GM19328 (cell line): ENCODE results near the gene GPAT2.
"Not testable (repeated sequence)": the region's sequence is repeated elsewhere in the genome, so short reads cannot be mapped to it uniquely, and the experiment has no call there.

ENCODE experiments used
- ATAC-seq: cut with Tn5 transposase; IDR thresholded peaks from one replicate; pipeline ENCODE4 v1.9.1; 2021; ENCODE audit warnings: mild to moderate bottlenecking, moderate library complexity; ENCODE audit not compliant: unreplicated experiment

GPAT2 gene, protein sequence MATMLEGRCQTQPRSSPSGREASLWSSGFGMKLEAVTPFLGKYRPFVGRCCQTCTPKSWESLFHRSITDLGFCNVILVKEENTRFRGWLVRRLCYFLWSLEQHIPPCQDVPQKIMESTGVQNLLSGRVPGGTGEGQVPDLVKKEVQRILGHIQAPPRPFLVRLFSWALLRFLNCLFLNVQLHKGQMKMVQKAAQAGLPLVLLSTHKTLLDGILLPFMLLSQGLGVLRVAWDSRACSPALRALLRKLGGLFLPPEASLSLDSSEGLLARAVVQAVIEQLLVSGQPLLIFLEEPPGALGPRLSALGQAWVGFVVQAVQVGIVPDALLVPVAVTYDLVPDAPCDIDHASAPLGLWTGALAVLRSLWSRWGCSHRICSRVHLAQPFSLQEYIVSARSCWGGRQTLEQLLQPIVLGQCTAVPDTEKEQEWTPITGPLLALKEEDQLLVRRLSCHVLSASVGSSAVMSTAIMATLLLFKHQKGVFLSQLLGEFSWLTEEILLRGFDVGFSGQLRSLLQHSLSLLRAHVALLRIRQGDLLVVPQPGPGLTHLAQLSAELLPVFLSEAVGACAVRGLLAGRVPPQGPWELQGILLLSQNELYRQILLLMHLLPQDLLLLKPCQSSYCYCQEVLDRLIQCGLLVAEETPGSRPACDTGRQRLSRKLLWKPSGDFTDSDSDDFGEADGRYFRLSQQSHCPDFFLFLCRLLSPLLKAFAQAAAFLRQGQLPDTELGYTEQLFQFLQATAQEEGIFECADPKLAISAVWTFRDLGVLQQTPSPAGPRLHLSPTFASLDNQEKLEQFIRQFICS

DNA sequence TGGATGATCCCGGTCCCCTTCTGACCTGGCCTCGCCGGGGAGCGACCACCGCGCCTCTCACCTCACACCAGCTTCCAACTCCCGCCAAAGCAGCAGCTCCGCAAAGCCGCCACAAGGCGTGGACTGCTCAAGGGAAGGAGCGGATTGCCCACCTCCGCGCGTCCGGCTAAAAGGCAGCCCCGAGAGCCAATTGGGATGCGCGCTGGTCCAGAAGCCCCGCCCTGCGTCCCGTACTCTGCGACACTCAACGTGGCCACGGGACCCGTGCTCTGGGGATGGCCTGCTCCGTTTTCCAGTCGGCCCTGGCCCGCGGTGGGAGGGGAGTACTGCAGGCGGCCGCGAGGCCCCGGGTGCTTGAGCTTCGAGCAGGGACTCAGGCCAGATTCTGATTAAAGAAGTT lies at the start of gene GPAT2:
TSS of gene GPAT2 (minus strand) at position 125 of the 400 bp plus-strand sequence. CDS start 2,557 bp downstream, outside the sequence.
- not testable (repeated sequence) for ATAC-seq

DNA sequence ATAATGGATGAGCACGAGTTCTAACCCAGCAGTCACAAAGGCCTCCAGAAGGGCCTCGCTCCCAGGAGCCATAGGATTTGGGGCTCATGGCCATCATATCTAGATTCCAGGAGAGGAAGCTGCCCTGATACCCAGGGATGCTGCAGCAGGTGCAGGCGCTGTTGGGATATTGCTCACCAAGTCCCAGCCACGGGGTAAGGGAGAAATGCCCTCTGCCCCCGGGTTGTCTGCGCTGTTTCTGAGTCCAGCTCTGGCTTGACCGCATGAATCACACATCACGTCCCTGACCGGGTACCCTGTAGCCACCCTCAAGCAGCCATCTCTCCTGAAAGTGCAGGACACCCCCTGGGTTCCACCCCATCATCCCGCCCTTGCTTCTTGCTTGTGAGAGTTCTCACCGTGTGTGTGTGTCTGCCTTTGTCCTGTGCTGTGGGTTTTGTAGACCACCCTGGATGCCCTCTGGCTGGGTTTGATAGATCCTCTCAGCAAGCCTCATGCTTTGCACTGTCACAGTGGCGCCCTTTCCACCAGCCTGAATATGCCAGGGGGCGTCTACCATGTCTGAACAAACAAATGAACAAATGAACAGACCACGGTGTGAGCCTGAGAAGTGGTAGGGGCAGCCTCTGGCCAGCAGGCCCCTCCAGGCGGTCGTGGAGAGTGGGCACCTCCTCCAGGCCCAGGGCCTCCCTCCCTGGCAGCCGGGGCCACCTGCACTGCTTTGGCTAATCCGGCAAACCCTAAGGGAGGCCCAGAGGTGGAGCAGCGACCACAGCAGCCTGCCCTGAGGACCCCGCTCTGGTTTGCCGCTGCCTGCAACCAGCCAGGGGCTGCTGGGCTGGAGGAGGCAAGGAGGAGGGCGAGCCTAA lies 49.5 kb upstream of the GPAT2 start:
- no peak for ATAC-seq

DNA sequence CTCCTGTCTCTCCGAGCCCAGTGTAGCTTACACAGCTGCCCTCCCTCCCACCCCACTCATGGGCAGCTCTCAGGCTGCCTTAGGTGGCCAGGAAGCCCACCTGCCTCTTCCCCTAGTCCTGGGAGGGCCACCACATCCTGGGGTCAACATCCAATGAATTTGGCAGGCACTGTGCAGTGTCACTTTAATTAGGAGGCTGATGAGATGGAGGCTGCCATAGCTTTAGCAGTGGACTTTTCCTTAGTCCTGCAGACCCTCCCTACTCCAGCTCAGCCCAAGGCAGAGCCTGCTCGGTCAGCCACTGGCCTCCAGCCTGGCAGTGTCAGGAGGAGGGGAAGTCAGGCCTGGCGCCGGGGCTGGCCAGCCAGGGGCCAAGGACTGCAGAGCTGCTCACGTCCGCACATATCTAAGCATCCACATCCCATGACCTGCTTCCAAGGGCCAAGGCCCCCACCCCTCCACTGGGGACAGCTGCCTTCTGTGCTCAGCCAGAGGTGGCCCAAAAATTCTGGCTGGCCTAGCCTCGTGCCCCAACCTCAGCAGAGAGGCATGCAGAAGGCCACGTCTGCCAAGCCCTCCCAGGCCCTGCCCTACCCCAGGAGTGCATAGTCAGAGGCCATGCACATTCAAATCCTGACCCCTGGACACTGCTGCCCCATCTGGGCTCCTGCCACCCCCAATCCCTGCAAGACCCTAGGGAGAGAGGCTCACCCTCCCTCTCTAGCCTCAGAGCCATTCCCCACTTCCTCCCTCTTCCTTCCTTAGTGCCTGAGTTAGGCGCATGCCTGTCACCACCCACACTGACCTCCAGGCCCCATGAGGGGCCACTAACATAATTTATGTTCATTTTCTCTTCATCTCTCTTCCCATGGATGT lies 48.6 kb upstream of the GPAT2 start:
- ATAC-seq: no peak

DNA sequence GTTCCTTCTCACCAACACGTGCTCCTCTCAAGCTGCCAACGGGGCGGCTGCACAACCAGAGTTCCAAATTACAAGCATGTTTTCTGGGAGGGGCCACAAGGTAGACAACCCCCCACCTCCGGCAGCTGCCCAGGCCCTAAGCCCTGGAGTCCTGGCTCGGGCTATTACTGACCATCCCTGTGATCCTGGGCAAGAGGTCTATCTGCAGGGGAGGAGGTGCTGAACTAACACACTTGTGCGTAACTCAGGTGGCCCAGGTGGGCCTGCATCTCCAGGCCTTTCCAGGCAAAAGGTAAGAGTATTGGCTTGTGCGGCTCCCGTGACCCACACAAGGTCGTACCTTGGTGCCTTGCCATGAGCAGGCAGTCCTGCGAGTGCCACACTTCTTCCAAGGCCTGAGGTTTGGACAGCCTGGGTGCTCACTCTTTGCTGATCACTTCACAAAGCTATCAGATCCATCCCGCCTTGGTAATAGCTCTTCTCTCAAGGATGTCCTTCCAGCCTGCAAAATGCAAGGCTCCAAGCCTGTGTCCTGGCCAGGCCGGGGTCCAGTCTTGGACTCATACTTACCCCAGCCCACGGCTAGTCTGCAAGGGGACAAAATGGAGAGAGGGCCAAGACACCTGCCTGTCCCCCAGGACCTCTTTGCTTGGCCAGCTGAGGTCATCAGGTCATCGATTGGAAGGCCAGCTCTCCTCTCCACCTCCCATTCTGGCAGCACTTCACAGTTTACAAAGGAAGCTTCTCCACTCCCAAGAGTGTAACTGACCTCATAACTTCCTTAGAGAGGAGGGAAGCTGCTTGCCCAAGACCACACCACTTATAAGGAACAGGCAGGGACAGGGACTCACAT lies 47.7 kb upstream of the GPAT2 start:
- ATAC-seq: no peak

GRCh38 chr2:96081042-96081441 lies 46.3 kb upstream of the GPAT2 start:
- no peak for ATAC-seq

DNA sequence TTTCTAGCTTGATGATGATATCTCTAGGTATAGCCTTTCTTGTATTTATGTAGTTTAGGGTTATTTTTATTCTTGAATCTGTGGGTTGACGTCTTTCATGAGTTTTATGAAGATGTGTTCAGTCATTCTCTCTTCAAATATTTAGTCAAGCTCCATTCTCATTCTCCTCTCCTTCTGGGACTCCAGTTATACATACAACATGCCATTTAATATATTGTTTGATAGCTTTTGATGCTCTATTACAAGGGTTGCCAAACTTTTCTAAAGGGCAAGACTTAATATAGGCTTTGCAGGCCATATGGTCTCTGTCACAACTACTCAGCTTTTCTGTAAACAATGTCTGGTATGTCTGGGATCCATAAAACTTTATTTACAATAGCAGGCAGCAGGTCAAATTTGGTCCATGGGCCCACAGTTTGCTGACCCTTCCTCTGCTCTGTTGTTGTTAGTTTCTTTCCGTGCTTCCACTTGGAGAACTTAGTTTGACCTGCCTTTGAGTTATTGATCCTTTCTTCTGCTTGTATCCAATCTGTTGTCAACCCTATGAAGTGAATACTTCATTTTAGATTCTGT lies 40.6 kb upstream of the GPAT2 start:
- ATAC-seq: no peak

DNA sequence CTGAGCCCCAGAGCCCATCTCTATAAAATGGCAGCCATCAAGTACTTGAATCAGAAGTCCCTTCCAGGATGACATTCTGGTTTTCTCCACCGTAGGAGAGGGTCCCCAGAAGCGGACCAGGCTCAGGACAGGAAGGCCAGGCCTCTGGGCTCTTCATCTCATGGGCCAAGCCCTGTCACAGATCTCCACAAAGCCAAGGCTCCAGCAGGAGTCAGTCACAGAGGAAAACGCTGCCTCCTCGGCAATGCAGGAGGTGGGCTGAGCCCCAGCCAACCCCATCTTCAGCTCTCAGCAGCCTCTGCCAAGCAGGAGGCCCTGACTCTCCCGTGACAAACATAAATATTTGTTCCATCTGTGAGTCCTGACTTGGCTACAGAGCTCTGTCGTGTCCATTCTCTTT lies 39.4 kb upstream of the GPAT2 start:
- no peak for ATAC-seq

DNA sequence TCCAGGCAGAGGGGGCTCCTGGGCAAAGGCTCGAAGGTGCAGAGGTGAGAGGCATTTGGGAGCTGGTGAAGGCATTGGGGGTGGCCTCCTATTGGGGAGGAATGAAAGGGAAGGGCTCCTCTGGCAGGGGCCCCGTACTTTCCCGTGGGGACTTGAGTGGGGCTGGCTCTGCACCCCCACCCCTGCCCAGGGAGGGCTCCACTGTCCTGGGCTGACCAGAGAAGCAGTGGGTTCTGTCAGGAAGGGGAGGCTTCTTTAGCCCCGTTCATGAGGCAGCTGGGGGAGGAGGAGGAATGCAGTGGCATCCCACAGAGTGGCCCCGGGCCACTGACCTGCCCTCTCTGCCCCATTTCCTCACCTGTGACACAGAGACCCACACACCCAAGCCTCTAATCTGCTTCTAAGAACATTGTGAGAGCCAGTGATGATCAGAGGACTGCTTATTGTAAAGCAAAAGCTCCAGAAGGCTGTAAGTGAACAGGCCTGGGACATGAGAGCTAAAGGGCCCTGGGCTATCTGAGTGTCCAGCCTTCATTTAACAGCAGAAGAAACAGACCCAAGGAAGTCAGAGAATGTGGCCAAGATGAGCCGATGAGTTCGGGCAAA lies 38.6 kb upstream of the GPAT2 start:
- no peak for ATAC-seq

- ATAC-seq: no peak
Observed at GRCh38 chr2:96072746-96073145, 38.0 kb upstream of the GPAT2 start.

DNA sequence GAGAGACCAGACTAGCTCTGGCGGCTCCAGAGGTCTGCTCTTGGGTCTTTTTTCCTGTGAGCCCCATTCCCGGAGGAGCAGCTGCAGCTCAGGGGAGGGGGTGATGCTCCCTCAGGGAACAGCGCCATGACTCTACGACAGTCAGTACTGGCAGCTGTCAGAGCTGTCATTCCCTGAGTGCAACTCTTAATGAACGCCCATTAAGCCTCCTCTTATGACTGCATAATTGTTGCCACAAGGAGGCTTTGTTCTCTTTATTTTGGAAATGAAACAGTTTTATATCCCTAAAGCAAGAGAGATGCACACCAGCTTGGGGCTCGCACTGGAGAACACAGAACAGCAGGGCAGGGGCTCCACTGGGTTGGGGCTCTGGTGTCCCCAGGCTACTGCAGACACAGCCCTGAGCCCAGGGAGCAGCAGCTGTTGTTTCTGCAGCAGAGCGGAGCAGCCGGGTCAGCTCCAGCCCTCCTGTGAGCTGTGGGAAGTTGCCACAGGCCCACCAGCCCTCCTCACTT lies 37.3 kb upstream of the GPAT2 start:
- ATAC-seq: not testable (repeated sequence)

GRCh38 chr2:96071087-96071976 lies 36.6 kb upstream of the GPAT2 start:
- ATAC-seq: not testable (repeated sequence)

- ATAC-seq: not testable (repeated sequence)
Observed at GRCh38 chr2:96070351-96070750, 35.6 kb upstream of the GPAT2 start.

DNA sequence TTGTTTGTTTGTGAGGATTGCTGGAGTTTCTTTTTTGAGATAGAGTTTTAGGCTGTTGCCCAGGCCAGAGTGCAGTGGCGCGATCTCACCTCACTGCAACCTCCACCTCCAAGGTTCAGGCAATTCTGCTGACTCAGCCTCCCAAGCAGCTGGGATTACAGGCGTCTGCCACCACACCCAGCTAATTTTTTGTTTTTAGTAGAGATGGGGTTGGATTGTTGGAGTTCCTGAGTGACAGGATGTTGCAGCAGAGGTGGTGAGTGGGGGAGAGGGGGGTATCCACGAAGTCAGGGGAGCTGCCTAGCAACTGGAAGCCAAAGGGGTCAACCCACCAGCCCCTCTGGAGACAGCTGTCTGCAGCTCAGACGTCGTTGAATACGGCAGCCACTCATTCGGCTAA lies 35.2 kb upstream of the GPAT2 start:
- not testable (repeated sequence) for ATAC-seq

DNA sequence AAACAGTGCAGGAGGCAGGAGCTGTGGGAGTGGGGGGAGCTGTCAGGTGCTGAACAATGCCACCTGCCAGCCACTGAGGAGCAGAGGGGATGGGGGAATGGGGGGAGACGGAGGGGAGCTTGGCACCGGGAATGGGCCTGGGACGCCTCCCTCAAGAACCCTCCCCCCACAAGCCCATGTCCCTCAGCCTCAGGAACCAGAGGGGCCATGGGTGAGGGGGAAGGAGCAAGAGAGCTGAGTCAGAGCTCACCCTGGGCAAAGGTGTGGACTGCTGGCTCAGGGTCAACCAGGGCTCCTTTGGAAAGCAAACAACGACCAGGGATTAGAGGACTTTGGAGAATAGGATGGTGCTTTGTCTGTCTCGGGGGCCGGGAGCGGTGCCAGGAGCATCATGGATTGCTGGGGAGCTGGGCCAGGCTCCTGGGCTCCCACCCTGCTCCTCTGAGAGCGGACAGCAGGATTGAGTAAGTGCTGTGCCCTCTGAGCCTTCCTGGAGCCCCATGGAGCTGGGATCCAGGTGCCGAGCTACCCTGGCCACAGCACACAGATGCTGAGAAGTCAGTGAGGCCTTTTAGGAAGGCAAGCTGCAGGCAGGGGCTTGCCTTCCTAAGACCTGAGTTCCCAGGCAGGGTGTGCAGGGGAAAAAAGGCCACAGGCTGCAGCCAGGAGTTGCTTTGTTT lies 33.3 kb upstream of the GPAT2 start:
- not testable (repeated sequence) for ATAC-seq

GRCh38 chr2:96067098-96067660 lies 32.5 kb upstream of the GPAT2 start:
- ATAC-seq: not testable (repeated sequence)

DNA sequence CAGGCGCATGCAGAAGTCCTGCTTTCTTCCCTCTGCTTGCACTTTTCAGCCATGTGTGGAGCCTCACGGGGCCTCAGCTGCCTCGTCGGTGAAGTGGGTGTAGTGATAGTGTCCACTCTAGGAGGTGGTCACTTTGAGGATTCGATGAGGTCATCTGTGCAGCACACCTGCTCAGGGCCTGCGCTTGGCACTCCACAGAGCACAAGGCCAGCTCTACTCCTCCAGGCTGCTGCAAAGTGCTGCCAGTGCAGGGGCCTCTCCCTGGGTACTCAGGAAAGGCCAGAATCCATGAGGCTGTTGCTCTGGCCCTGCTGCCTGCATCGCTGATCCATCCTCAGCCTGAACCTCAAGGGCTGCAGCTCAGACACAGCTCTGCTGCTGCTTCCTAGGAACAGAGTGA lies 31.8 kb upstream of the GPAT2 start:
- not testable (repeated sequence) for ATAC-seq
